Activated CD8-positive, alpha-beta T cell treated with anti-CD3 and anti-CD28 coated beads for 36 hours (primary cell): ENCODE measurements around the gene PDE8B. TPM values are rescaled to one million over a fixed set of nuclear protein-coding genes. Genes with fewer than 3 reads are reported as not detected.

Source experiments
- ATAC-seq: fragments of 200-7000 bp; cut with Tn5 transposase; one replicate; pipeline ENCODE4 v1.10.0; 2021; ENCODE audit warnings: mild to moderate bottlenecking, moderate library complexity
- CTCF ChIA-PET: fragments of 350-600 bp; sonication (Branson Sonifier 250); formaldehyde crosslinking; loops from one replicate; lab custom pipeline; 2021; ENCODE audit warnings: antibody characterized with exemption; lab: Charles Lee
- POLR2A ChIA-PET: fragments of 350-600 bp; sonication (Branson Sonifier 250); formaldehyde crosslinking; loops from one replicate; lab custom pipeline; 2021; ENCODE audit warnings: antibody characterized with exemption; lab: Charles Lee
- DNase-seq: peaks from one replicate; pipeline ENCODE4 v3.0.0-alpha.2; 2020
- H3K27ac Mint-ChIP-seq: one replicate; pipeline ENCODE4 v1.8.0; 2021; ENCODE audit warnings: mild to moderate bottlenecking, mixed read lengths
- H3K27me3 Mint-ChIP-seq: one replicate; pipeline ENCODE4 v1.8.0; 2021; ENCODE audit warnings: mixed read lengths
- H3K36me3 Mint-ChIP-seq: one replicate; pipeline ENCODE4 v1.8.0; 2021; ENCODE audit warnings: low read depth, mixed read lengths
- H3K4me1 Mint-ChIP-seq: one replicate; pipeline ENCODE4 v1.8.0; 2021; ENCODE audit warnings: low read depth, mixed read lengths
- H3K4me3 Mint-ChIP-seq: one replicate; pipeline ENCODE4 v1.8.0; 2021; ENCODE audit warnings: mild to moderate bottlenecking, moderate library complexity, mixed read lengths
- H3K9me3 Mint-ChIP-seq: one replicate; pipeline ENCODE4 v1.8.0; 2021; ENCODE audit warnings: mixed read lengths
- intact Hi-C: fragments of 100-400 bp; cut with micrococcal nuclease; formaldehyde crosslinking; loops from one replicate; pipeline ENCODE4 v1.10.0; 2022
- total RNA-seq, 2 experiments: library from RNA; stranded (reverse); gene quantifications; one replicate each; pipeline ENCODE4 v1.2.3, GENCODE V29; 2021
- TF ChIP-seq, protein P1 (sequence below): fragments of 200-600 bp; IDR thresholded peaks from one replicate; pipeline ENCODE4 v1.8.0; 2022; ENCODE audit warnings: antibody characterized with exemption, mild to moderate bottlenecking

The PDE8B gene
- total RNA-seq, 2 experiments from 2014 or later, result 0.47 TPM; not detected in 1

- ChIA-PET POLR2A (interaction anchor here (0.8 kb wide), 1 partner anchor 22 kb away, joined by 3 read pairs; no protein-coding TSS in a partner anchor), CTCF (no interaction called here)
- ATAC-seq (no peak), DNase-seq (no peak)
- TF ChIP-seq, protein P1, sequence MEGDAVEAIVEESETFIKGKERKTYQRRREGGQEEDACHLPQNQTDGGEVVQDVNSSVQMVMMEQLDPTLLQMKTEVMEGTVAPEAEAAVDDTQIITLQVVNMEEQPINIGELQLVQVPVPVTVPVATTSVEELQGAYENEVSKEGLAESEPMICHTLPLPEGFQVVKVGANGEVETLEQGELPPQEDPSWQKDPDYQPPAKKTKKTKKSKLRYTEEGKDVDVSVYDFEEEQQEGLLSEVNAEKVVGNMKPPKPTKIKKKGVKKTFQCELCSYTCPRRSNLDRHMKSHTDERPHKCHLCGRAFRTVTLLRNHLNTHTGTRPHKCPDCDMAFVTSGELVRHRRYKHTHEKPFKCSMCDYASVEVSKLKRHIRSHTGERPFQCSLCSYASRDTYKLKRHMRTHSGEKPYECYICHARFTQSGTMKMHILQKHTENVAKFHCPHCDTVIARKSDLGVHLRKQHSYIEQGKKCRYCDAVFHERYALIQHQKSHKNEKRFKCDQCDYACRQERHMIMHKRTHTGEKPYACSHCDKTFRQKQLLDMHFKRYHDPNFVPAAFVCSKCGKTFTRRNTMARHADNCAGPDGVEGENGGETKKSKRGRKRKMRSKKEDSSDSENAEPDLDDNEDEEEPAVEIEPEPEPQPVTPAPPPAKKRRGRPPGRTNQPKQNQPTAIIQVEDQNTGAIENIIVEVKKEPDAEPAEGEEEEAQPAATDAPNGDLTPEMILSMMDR, result no peak
- Mint-ChIP-seq H3K9me3 (no peaks in the 10 kb centered on the region), H3K27ac (no peak overlapping the region), H3K4me1 (peaks cover 11% of the 10 kb centered on the region), H3K36me3 (no peaks in the 10 kb centered on the region), H3K27me3 (peaks cover 3% of the 10 kb centered on the region), H3K4me3 (no peak overlapping the region)
- intact Hi-C loops, result no loop called here
Measured at GRCh38 chr5:77353251-77353650, 142.8 kb downstream of the PDE8B start.

GRCh38 chr5:77354454-77354853 lies 144.0 kb downstream of the PDE8B start:
- Mint-ChIP-seq H3K36me3 (no peaks in the 10 kb centered on the region), H3K27me3 (peaks cover 3% of the 10 kb centered on the region), H3K27ac (no peak overlapping the region), H3K4me1 (peaks cover 11% of the 10 kb centered on the region), H3K9me3 (no peaks in the 10 kb centered on the region), H3K4me3 (no peak overlapping the region)
- intact Hi-C loops, result no loop called here
- TF ChIP-seq, protein P1, result no peak
- DNase-seq (no peak), ATAC-seq (no peak)
- POLR2A ChIA-PET, result no interaction called here
- CTCF ChIA-PET, result no interaction called here

- Mint-ChIP-seq H3K36me3 (no peaks in the 10 kb centered on the region), H3K27me3 (peaks cover 3% of the 10 kb centered on the region), H3K9me3 (no peaks in the 10 kb centered on the region), H3K4me3 (no peak overlapping the region), H3K4me1 (peaks cover 11% of the 10 kb centered on the region), H3K27ac (no peak overlapping the region)
- TF ChIP-seq, protein P1, result no peak
- CTCF ChIA-PET, result no interaction called here
- intact Hi-C loops, result no loop called here
- DNase-seq (no peak), ATAC-seq (no peak)
- POLR2A ChIA-PET, result no interaction called here
Measured at GRCh38 chr5:77355080-77355479, 144.6 kb downstream of the PDE8B start.

DNA sequence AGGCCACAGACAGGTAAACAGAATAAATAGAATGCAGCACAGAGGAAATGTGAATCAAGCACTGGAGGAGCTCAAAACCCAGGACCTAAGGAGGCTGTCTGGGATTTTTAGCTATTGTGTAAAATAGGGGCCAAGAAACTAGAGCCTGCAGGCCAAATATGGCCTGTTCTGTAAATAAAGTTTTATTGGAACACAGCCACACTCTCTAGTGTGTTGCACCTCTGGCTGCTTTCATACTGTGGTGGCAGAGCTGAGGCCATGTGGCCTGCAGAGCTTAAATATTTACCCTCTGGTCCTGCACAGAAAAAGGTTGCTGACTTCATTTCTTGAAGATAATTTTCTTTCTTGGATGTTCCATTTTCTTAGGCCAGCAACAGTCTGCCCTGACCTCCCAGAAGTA lies 145.3 kb downstream of the PDE8B start:
- Mint-ChIP-seq H3K36me3 (no peaks in the 10 kb centered on the region), H3K4me3 (no peak overlapping the region), H3K27ac (no peak overlapping the region), H3K4me1 (peaks cover 11% of the 10 kb centered on the region), H3K27me3 (peaks cover 3% of the 10 kb centered on the region), H3K9me3 (no peaks in the 10 kb centered on the region)
- ChIA-PET POLR2A (no interaction called here), CTCF (no interaction called here)
- TF ChIP-seq, protein P1, result no peak
- DNase-seq (no peak), ATAC-seq (no peak)
- intact Hi-C loops, result no loop called here

DNA sequence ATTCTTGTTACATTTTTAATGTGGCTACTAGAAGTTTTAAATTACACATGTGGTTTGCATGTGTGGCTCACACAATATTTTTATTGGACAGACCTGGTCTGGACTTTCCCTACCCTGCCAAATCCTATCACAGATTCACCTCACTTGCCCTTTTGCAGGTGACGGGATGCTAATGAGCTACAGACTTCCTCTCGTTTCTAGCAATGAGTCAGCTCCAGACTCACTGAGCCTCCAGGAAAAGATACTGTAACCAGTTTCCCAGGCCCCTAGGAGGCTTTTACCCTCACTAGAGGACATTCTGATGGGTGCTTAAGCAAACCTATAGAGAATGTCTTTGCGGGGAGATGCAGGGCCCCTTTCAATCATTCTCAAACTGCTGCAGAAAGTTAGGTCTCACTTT lies 146.3 kb downstream of the PDE8B start:
- H3K27ac Mint-ChIP-seq, result peak overlapping the region; percentile 23
- no peaks in the 10 kb centered on the region for H3K36me3 Mint-ChIP-seq
- ATAC-seq (peak; percentile 97), DNase-seq (peak; percentile 72)
- no peaks in the 10 kb centered on the region for H3K9me3 Mint-ChIP-seq
- TF ChIP-seq, protein P1, result no peak
- peaks cover 11% of the 10 kb centered on the region for H3K4me1 Mint-ChIP-seq
- peaks cover 2% of the 10 kb centered on the region for H3K27me3 Mint-ChIP-seq
- intact Hi-C loops, result no loop called here
- POLR2A ChIA-PET, result interaction anchor here (1.4 kb wide), 1 partner anchor 23 kb away, joined by 4 read pairs; no protein-coding TSS in a partner anchor
- CTCF ChIA-PET, result interaction anchor here (1.0 to 1.1 kb wide), 3 partner anchors 80 to 136 kb away, joined by 3 to 4 read pairs (median 3); partner anchors contain the start of gene WDR41
- H3K4me3 Mint-ChIP-seq, result no peak overlapping the region
